IMR-90 (cell line): ENCODE data around the gene PIR. TPM values are rescaled to one million over a fixed set of nuclear protein-coding genes. Genes with fewer than 3 reads are reported as not detected.
A peak's percentile ranks its signal among the peaks of the same experiment; 100 is the strongest.

Source experiments
- ATAC-seq: fragments of 200-7000 bp; cut with Tn5 transposase; 2 replicates; pipeline ENCODE4 v1.9.1; 2020; ENCODE audit warnings: low read depth, mild to moderate bottlenecking, moderate library complexity
- BruUV-seq: library from RNA; stranded (reverse); fragments of 400-500 nt; replicated peaks from 2 replicates; lab custom pipeline; 2021; lab: Mats Ljungman, UMichigan
- CTCF ChIA-PET: fragments of 300-600 bp; formaldehyde crosslinking; extraction: SDS; loops from one replicate; lab custom pipeline; 2021; ENCODE audit warnings: antibody characterized with exemption; lab: Yijun Ruan, JAX
- POLR2A ChIA-PET: fragments of 300-600 bp; sonication (Branson Sonifier 250); formaldehyde crosslinking; loops from one replicate; lab custom pipeline; 2022; ENCODE audit warnings: antibody characterized with exemption; ENCODE audit not compliant: unreplicated experiment; lab: Charles Lee
- DNase-seq: peaks from one replicate; pipeline ENCODE4 v3.0.0; 2013
- H2AFZ ChIP-seq: replicated peaks from 2 replicates; pipeline ENCODE3; 2013; ENCODE audit warnings: low read length, mild to moderate bottlenecking; ENCODE audit not compliant: poor library complexity
- H2AK5ac ChIP-seq: 2 replicates; pipeline ENCODE4 v1.6.1; 2013; ENCODE audit warnings: low read depth, low read length, inconsistent platforms
- H2AK9ac ChIP-seq: replicated peaks from 2 replicates; pipeline ENCODE3; 2013; ENCODE audit warnings: mild to moderate bottlenecking, low read depth, low read length, moderate library complexity; ENCODE audit not compliant: poor library complexity
- H2BK120ac ChIP-seq: 2 replicates; pipeline ENCODE4 v1.6.1; 2013; ENCODE audit warnings: low read depth, low read length, inconsistent platforms
- H2BK15ac ChIP-seq: 3 replicates; pipeline ENCODE4 v1.6.1; 2013; ENCODE audit warnings: low read depth, low read length, inconsistent platforms
- H2BK20ac ChIP-seq: 2 replicates; pipeline ENCODE4 v1.6.1; 2013; ENCODE audit warnings: low read depth, mild to moderate bottlenecking, inconsistent platforms, low read length, moderate library complexity
- H2BK5ac ChIP-seq: 2 replicates; pipeline ENCODE4 v1.6.1; 2013; ENCODE audit warnings: mild to moderate bottlenecking, low read depth, low read length, inconsistent platforms; ENCODE audit not compliant: poor library complexity, severe bottlenecking
- H3K14ac ChIP-seq: replicated peaks from 2 replicates; pipeline ENCODE4 v1.6.1; 2013; ENCODE audit warnings: low read depth, low read length, inconsistent platforms
- H3K18ac ChIP-seq: 2 replicates; pipeline ENCODE4 v1.6.1; 2013; ENCODE audit warnings: low read depth, low read length, control low read depth
- H3K23ac ChIP-seq: 2 replicates; pipeline ENCODE4 v1.6.1; 2013; ENCODE audit warnings: low read depth, low read length, inconsistent platforms
- H3K27ac ChIP-seq: 2 replicates; pipeline ENCODE4 v1.5.1; 2013; ENCODE audit warnings: mild to moderate bottlenecking, control low read depth, low read length; ENCODE audit not compliant: insufficient read depth
- H3K27me3 ChIP-seq: 2 replicates; pipeline ENCODE4 v1.6.1; 2013; ENCODE audit warnings: low read length; ENCODE audit not compliant: control insufficient read depth, insufficient read depth
- H3K36me3 ChIP-seq: 2 replicates; pipeline ENCODE4 v1.6.1; 2013; ENCODE audit warnings: low read length, mixed read lengths; ENCODE audit not compliant: control insufficient read depth, insufficient read depth
- H3K4ac ChIP-seq: 2 replicates; pipeline ENCODE4 v1.6.1; 2013; ENCODE audit warnings: low read depth, low read length, inconsistent platforms
- H3K4me1 ChIP-seq: 2 replicates; pipeline ENCODE4 v1.6.1; 2013; ENCODE audit warnings: low read length, mixed read lengths; ENCODE audit not compliant: control insufficient read depth, insufficient read depth
- H3K4me2 ChIP-seq: 2 replicates; pipeline ENCODE4 v1.6.1; 2013; ENCODE audit warnings: low read depth, mild to moderate bottlenecking, control low read depth, low read length, moderate library complexity
- H3K4me3 ChIP-seq: 2 replicates; pipeline ENCODE4 v1.5.1; 2013; ENCODE audit warnings: low read depth, mild to moderate bottlenecking, control low read depth, low read length, moderate library complexity; ENCODE audit not compliant: insufficient read depth
- H3K56ac ChIP-seq: 2 replicates; pipeline ENCODE4 v1.6.1; 2013; ENCODE audit warnings: low read length, inconsistent platforms; ENCODE audit not compliant: insufficient read depth; ENCODE audit errors: extremely low read depth
- H3K79me1 ChIP-seq, 2 experiments: 2 replicates each; pipeline ENCODE4 v1.6.1; 2013; ENCODE audit warnings: low read length in 2 of 2, inconsistent platforms in 1 of 2, low read depth in 1 of 2
- H3K9ac ChIP-seq: 2 replicates; pipeline ENCODE4 v1.6.1; 2013; ENCODE audit warnings: low read depth, low read length, control low read depth
- H3K9me1 ChIP-seq: 2 replicates; pipeline ENCODE4 v1.6.1; 2013; ENCODE audit warnings: low read length, inconsistent platforms; ENCODE audit not compliant: insufficient read depth
- H3K9me3 ChIP-seq: 2 replicates; pipeline ENCODE4 v1.6.1; 2013; ENCODE audit warnings: low read length; ENCODE audit not compliant: control insufficient read depth, insufficient read depth
- H4K20me1 ChIP-seq: 2 replicates; pipeline ENCODE4 v1.6.1; 2013; ENCODE audit warnings: low read length, inconsistent platforms; ENCODE audit not compliant: insufficient read depth
- H4K5ac ChIP-seq: 2 replicates; pipeline ENCODE4 v1.6.1; 2013; ENCODE audit warnings: mild to moderate bottlenecking, low read depth, low read length, control low read depth
- H4K8ac ChIP-seq, 2 experiments: 2 replicates each; pipeline ENCODE4 v1.6.1; 2013; ENCODE audit warnings: low read depth in 2 of 2, low read length in 2 of 2, control low read depth in 1 of 2, inconsistent platforms in 1 of 2
- H4K91ac ChIP-seq: 2 replicates; pipeline ENCODE4 v1.6.1; 2013; ENCODE audit warnings: low read depth, low read length, inconsistent platforms; ENCODE audit not compliant: insufficient read depth
- CHD1 ChIP-seq: IDR thresholded peaks from 2 replicates; pipeline ENCODE4 v1.6.1; 2012; ENCODE audit warnings: low read depth, low read length, improper control_type of control experiment
- WGBS, 2 experiments: methylation state at CpG; one replicate each; pipeline versions ENCODE4 v1.1.5 to v1.1.7; 2013; ENCODE audit warnings: missing lambda C conversion rate in 2 of 2; ENCODE audit not compliant: insufficient read length in 1 of 2; ENCODE audit errors: extremely low coverage in 2 of 2; 5-methylcytosine and 5-hydroxymethylcytosine counted together
- dilution Hi-C: fragments of 300-500 bp; cut with HindIII; formaldehyde crosslinking; loops from one replicate; pipeline ENCODE4 v1.14.3; 2018; ENCODE audit warnings: low sequenced_read_pairs; ENCODE audit not compliant: unreplicated experiment
- in situ Hi-C: fragments of 300-500 bp; cut with MboI; formaldehyde crosslinking; loops from 3 replicates; pipeline ENCODE4 v1.14.3; 2019; ENCODE audit warnings: low sequenced_read_pairs, inconsistent platforms, mixed read lengths
- intact Hi-C: fragments of 100-400 bp; cut with micrococcal nuclease; formaldehyde crosslinking; loops from 2 replicates; pipeline ENCODE4 v1.10.0; 2022
- polyA plus RNA-seq, 3 experiments: library from polyadenylated mRNA; depleted of rRNA; stranded (reverse); fragments of >200 nt; gene quantifications; 2 replicates each; pipeline ENCODE4 v1.2.3, GENCODE V29; 2012; ENCODE audit warnings: low replicate concordance in 1 of 3
- total RNA-seq: library from RNA; depleted of rRNA; stranded (reverse); fragments of >200 nt; gene quantifications from 2 replicates; pipeline ENCODE4 v1.2.3, GENCODE V29; 2012

PIR gene
- total and polyA plus RNA-seq, 2 of the 4 experiments (the other 2 are of a cell fraction): 5.7 to 8.7 TPM

DNA sequence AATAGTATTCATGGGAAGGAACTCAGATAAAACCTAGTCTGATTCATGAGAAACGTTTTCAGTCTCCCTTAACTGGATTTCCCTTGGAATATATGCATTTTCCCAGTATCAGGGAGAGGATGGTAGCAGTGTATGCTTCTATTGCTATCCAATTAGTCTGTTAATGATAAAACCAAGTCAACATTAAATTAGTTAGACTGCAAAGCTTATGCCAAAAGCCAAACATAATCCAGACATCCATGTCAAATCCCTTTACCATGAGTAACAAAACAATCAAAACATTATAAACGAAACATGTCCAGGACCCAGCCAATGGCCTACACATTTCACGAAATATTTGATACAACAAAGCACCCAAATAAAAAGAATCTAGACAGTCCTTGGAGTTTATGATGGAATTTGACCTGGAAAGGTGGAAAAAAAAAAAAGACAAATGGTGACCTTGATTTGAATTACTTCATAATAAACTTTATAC, 74.4 kb downstream of the PIR start:
- no peaks in the 10 kb centered on the region for H3K36me3 ChIP-seq
- H2BK15ac ChIP-seq: no peak overlapping the region
- H4K5ac ChIP-seq: no peak overlapping the region
- no peak overlapping the region for H3K4ac ChIP-seq
- no peaks in the 10 kb centered on the region for H3K9me1 ChIP-seq
- no peak overlapping the region for H3K23ac ChIP-seq
- intact Hi-C loops: no loop called here
- H2AK5ac ChIP-seq: no peak overlapping the region
- peaks cover 5% of the 10 kb centered on the region; the same call in 1 of the 2 replicates for H3K9me3 ChIP-seq
- H3K56ac ChIP-seq: no peak overlapping the region
- H2BK120ac ChIP-seq: no peak overlapping the region; the same call in 1 of the 2 replicates
- in situ Hi-C loops: no loop called here
- H2BK20ac ChIP-seq: no peak overlapping the region
- ChIA-PET CTCF (no interaction called here), POLR2A (no interaction called here)
- no peak overlapping the region for H3K14ac ChIP-seq
- H3K79me1 ChIP-seq: no peaks in the 10 kb centered on the region
- no peak overlapping the region for H4K91ac ChIP-seq
- peak overlapping the region; percentile 50; the same call in 1 of the 2 replicates for H3K27ac ChIP-seq
- WGBS, 2 experiments: no CpG with 5 or more reads among the region's 3 CpGs
- H4K8ac ChIP-seq: peak overlapping the region in 1 of 2 experiments; percentile 42; a peak in 2 of 4 replicates
- dilution Hi-C loops: no loop called here
- BruUV-seq: no TSS peak
- H4K20me1 ChIP-seq: no peaks in the 10 kb centered on the region
- no peak overlapping the region for H2AFZ ChIP-seq
- DNase-seq (no peak), ATAC-seq (no peak; the same call in 1 of the 2 replicates)
- peak overlapping the region; percentile 84 for H2BK5ac ChIP-seq
- no peak overlapping the region; the same call in 1 of the 2 replicates for H3K4me2 ChIP-seq
- 0 out of 2 replicates have a peak, but pooled peaks cover 2% of the 10 kb centered on the region for H3K4me1 ChIP-seq
- no peak for TF ChIP-seq CHD1
- H3K27me3 ChIP-seq: no peaks in the 10 kb centered on the region
- H2AK9ac ChIP-seq: no peak overlapping the region
- H3K4me3 ChIP-seq: no peak overlapping the region
- peak overlapping the region; percentile 78 for H3K18ac ChIP-seq
- no peak overlapping the region; the same call in 1 of the 2 replicates for H3K9ac ChIP-seq
